Ovary (tissue), 9 donors: ENCODE results near the gene FAP. TPM values are rescaled to one million over a fixed set of nuclear protein-coding genes. Genes with fewer than 3 reads are reported as not detected.

Source experiments
- DNase-seq, 5 donors: peaks; one replicate each; pipeline ENCODE4 v3.0.0-alpha.2; 2019 to 2020
- H3K27ac ChIP-seq, 2 donors: fragments of 200-600 bp; one replicate each; pipeline versions ENCODE4 v1.5.1 to v1.8.0; 2019 to 2022
- H3K27me3 ChIP-seq: fragments of 200-600 bp; one replicate; pipeline ENCODE4 v1.8.0; 2022
- H3K36me3 ChIP-seq: fragments of 200-600 bp; sonication (generic); one replicate; pipeline ENCODE4 v1.5.1; 2019
- H3K4me1 ChIP-seq: one replicate; pipeline ENCODE4 v1.8.1; 2013; ENCODE audit warnings: mild to moderate bottlenecking, moderate library complexity; ENCODE audit not compliant: insufficient read depth
- H3K4me3 ChIP-seq: fragments of 200-600 bp; sonication (generic); one replicate; pipeline ENCODE4 v1.5.1; 2017
- H3K9me3 ChIP-seq, 2 donors: fragments of 200-600 bp in 1 of 2; sonication (generic) in 1 of 2; one replicate each; pipeline versions ENCODE4 v1.5.1 to v1.8.1; 2013 to 2019; ENCODE audit warnings: mild to moderate bottlenecking in 1 of 2, moderate library complexity in 1 of 2
- EP300 ChIP-seq: sonication (generic); formaldehyde crosslinking; IDR thresholded peaks from one replicate; pipeline ENCODE4 v1.6.1; 2017; ENCODE audit warnings: antibody characterized with exemption
- POLR2A ChIP-seq: fragments of 450-650 bp; IDR thresholded peaks from one replicate; pipeline ENCODE4 v1.6.1; 2017; ENCODE audit warnings: antibody characterized with exemption, mild to moderate bottlenecking, moderate library complexity
- WGBS, 3 donors: extraction: QIAGEN DNeasy Blood & Tissue Kit in 1 of 3; methylation state at CpG; one replicate each; pipeline versions ENCODE4 v1.1.5 to v1.1.7; 2013 to 2017; 5-methylcytosine and 5-hydroxymethylcytosine counted together
- intact Hi-C, 4 donors: fragments of 100-400 bp; cut with DNase I; formaldehyde crosslinking; loops; one replicate each; pipeline versions ENCODE4 v1.11.0 to v1.15.1; 2022 to 2023
- polyA plus RNA-seq, 2 donors: library from polyadenylated mRNA; stranded (reverse); fragments of 200-250 nt in 1 of 2; fragments of 350-450 nt in 1 of 2; fragmentation: Illumina TruSeq in 1 of 2; extraction: RNeasy Lipid Tissue Mini Kit (QIAGEN cat#74804) in 1 of 2; gene quantifications; one replicate each; pipeline ENCODE4 v1.2.3, GENCODE V29; 2013 to 2014
- total RNA-seq, 7 donors: library from RNA; depleted of rRNA in 2 of 7; stranded (reverse); fragments of >200 nt in 2 of 7; fragmentation: NEBNext Ultra II Directional in 3 of 7; extraction: Animal tissue kit (Norgen Biotek cat#: 25700) in 3 of 7; gene quantifications; one replicate each; pipeline versions ENCODE4 v1.1.0 to v1.2.4, GENCODE V29; 2016 to 2023
- TF ChIP-seq, protein P1 (sequence below), 3 donors: fragments of 450-650 bp in 2 of 3; fragments of 200-600 bp in 1 of 3; IDR thresholded peaks; one replicate each; pipeline versions ENCODE4 v1.5.1 to v1.8.0; 2016 to 2022; ENCODE audit warnings: antibody characterized with exemption in 3 of 3, mild to moderate bottlenecking in 1 of 3
- donor health status: DM: no; HTN: no; CAD: no; lungs with moderate emphysema.
- donor health status: DM: no; HTN: no; CAD: no.
- donor health status: Bipolar disorder and iron deficiency.
- donor health status: DM: yes; HTN: yes; CAD: no.
- donor health status: DM: no; HTN: no; CAD: no.
- donor health status: DM: yes; HTN: yes; CAD: no.

Gene FAP
- total and polyA plus RNA-seq, 9 donors, result 0.76 to 11.6 (median 2.3) TPM

GRCh38 chr2:162200636-162201035 is 42.6 kb downstream of the FAP start:
- intact Hi-C loops, result no loop called here
- Histone ChIP-seq H3K4me3 (no peak overlapping the region), H3K36me3 (no peaks in the 10 kb centered on the region), H3K4me1 (no peaks in the 10 kb centered on the region), H3K9me3 (no peaks in the 10 kb centered on the region), H3K27me3 (no peaks in the 10 kb centered on the region), H3K27ac (no peak overlapping the region)
- no peak for DNase-seq
- 88 to 100% (median 96%) methylated on average over 1 of the region's 1 CpG for WGBS, 3 donors
- TF ChIP-seq, protein P1, sequence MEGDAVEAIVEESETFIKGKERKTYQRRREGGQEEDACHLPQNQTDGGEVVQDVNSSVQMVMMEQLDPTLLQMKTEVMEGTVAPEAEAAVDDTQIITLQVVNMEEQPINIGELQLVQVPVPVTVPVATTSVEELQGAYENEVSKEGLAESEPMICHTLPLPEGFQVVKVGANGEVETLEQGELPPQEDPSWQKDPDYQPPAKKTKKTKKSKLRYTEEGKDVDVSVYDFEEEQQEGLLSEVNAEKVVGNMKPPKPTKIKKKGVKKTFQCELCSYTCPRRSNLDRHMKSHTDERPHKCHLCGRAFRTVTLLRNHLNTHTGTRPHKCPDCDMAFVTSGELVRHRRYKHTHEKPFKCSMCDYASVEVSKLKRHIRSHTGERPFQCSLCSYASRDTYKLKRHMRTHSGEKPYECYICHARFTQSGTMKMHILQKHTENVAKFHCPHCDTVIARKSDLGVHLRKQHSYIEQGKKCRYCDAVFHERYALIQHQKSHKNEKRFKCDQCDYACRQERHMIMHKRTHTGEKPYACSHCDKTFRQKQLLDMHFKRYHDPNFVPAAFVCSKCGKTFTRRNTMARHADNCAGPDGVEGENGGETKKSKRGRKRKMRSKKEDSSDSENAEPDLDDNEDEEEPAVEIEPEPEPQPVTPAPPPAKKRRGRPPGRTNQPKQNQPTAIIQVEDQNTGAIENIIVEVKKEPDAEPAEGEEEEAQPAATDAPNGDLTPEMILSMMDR (IDR thresholded peaks at IDR 0.05), result no peak
- TF ChIP-seq EP300, result no peak
- TF ChIP-seq POLR2A, result no peak

- no peak overlapping the region for H3K4me3 ChIP-seq
- intact Hi-C loops, result no loop called here
- H3K27me3 ChIP-seq, result no peaks in the 10 kb centered on the region
- no peaks in the 10 kb centered on the region for H3K4me1 ChIP-seq
- WGBS, 3 donors, result 74 to 91% (median 87%) methylated on average over 1 of the region's 1 CpG
- H3K9me3 ChIP-seq, result no peaks in the 10 kb centered on the region
- H3K36me3 ChIP-seq, result no peaks in the 10 kb centered on the region
- H3K27ac ChIP-seq, result no peak overlapping the region
- no peak for DNase-seq
- TF ChIP-seq EP300, result no peak
- TF ChIP-seq, protein P1 (IDR thresholded peaks at IDR 0.05), result no peak
- no peak for TF ChIP-seq POLR2A
Observed at GRCh38 chr2:162199913-162200312, 43.3 kb downstream of the FAP start.

DNA sequence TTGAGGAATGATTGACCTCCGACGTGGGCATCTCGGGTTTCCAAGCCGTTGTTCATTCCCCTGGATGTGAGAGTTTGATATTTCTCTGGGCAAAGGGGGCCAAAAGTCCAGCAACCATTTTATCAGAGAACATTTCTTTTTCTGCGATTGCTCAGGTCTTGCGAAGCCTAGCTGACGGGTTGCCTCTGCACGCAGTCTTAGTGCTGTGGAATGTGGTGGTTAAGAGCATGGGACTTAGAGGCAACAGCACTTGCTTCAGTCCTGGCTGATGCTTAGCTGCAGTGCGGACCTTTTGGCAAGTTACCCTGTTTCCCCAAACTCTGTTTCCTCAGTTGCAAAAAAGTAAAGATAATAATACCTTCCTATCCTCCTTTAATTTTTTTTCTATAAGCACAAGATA is 45.0 kb downstream of the FAP start:
- 89 to 94% (median 91%) methylated on average over 9 of the region's 9 CpGs for WGBS, 3 donors

DNA sequence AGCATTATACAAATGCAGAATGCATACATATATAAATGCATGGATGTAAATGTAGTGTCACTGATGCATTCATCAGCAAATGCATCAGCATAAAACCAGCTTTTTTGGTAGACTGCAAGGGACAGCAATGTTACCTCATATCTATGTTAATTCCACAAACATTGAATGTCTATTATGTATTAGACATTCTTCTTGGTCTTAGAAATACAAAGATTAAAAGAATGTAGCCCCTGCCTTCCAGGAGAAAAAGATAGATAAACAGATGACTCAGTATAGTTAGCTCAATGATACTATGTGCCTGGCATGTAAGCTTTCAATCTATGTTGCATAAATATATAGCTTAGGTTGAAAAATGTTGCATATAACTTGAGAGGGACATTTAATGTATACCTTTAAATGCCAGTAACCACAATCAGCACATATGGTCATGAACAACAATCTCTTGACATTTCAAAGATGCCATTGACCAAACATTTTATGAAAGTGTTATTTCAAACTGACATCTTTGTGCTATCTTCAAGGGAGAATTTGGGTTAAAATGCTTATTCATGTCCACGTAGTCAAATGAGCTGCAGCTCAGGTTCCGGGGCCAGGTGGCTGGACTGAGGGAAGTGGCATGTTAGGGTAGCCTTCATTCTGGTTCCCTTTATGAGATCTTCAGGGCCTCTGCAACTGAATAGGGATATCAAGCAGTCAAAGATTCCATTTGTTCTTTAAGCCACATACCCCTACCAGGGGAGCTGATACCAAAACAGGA is 46.0 kb downstream of the FAP start:
- no peak for DNase-seq
- Histone ChIP-seq H3K36me3 (no peaks in the 10 kb centered on the region), H3K4me3 (no peak overlapping the region), H3K27me3 (no peaks in the 10 kb centered on the region), H3K9me3 (no peaks in the 10 kb centered on the region), H3K27ac (no peak overlapping the region), H3K4me1 (no peaks in the 10 kb centered on the region)
- intact Hi-C loops, result no loop called here
- 88 to 95% (median 94%) methylated on average over 2 of the region's 2 CpGs for WGBS, 3 donors
- TF ChIP-seq EP300 (no peak), POLR2A (no peak)
- TF ChIP-seq, protein P1 (IDR thresholded peaks at IDR 0.05), result no peak

More for the DNA sequence above, 45.0 kb downstream of the FAP start:
- H3K4me3 ChIP-seq, result no peak overlapping the region
- TF ChIP-seq POLR2A, result no peak
- TF ChIP-seq EP300, result no peak
- TF ChIP-seq, protein P1 (IDR thresholded peaks at IDR 0.05), result no peak
- H3K4me1 ChIP-seq, result no peaks in the 10 kb centered on the region
- no peaks in the 10 kb centered on the region for H3K9me3 ChIP-seq
- no peaks in the 10 kb centered on the region for H3K36me3 ChIP-seq
- DNase-seq, result no peak
- intact Hi-C loops, result no loop called here
- H3K27me3 ChIP-seq, result no peaks in the 10 kb centered on the region
- no peak overlapping the region for H3K27ac ChIP-seq
